HL-60 (cell line): ENCODE results near the gene CD320.
A peak's percentile ranks its signal among the peaks of the same experiment; 100 is the strongest.

Experiments
- DNase-seq, 2 experiments: peaks; one replicate each; pipeline ENCODE4 v3.0.0-alpha.2; 2010 to 2020; ENCODE audit warnings: low read depth in 1 of 2, low spot score in 1 of 2
- H3K27ac ChIP-seq: fragments of 250-450 bp; sonication (Bioruptor Pico); replicated peaks from 2 replicates; pipeline ENCODE4 v1.5.1; 2020; ENCODE audit warnings: mild to moderate bottlenecking, moderate library complexity
- H3K27me3 ChIP-seq: fragments of 250-450 bp; sonication (Bioruptor Pico); 2 replicates; pipeline ENCODE4 v1.5.1; 2021; ENCODE audit warnings: mild to moderate bottlenecking, moderate library complexity; ENCODE audit not compliant: insufficient read depth, poor library complexity, severe bottlenecking
- H3K4me3 ChIP-seq: replicated peaks from 2 replicates; pipeline ENCODE4 v1.5.1; 2011; ENCODE audit warnings: mild to moderate bottlenecking, control low read depth, low read length; ENCODE audit not compliant: insufficient read depth
- GABPA ChIP-seq: IDR thresholded peaks from 2 replicates; pipeline ENCODE4 v1.6.1; 2012; ENCODE audit warnings: low read depth
- POLR2AphosphoS5 ChIP-seq: IDR thresholded peaks from 2 replicates; pipeline ENCODE4 v1.6.1; 2012; ENCODE audit warnings: low read depth
- SPI1 ChIP-seq: IDR thresholded peaks from 2 replicates; pipeline ENCODE4 v1.6.1; 2012; ENCODE audit warnings: low read depth, mild to moderate bottlenecking, borderline replicate concordance
- TF ChIP-seq, protein P1 (sequence below): IDR thresholded peaks from one replicate; pipeline ENCODE4 v1.5.1; 2011; ENCODE audit warnings: low read length, control low read depth, inconsistent platforms; ENCODE audit not compliant: insufficient read depth
- TF ChIP-seq, protein P2 (sequence below): IDR thresholded peaks from 2 replicates; pipeline ENCODE4 v1.6.1; 2012; ENCODE audit warnings: low read depth; ENCODE audit not compliant: insufficient replicate concordance

CD320 gene

GRCh38 chr19:8325454-8325853, 17.3 kb upstream of the CD320 start:
- no peaks in the 10 kb centered on the region for H3K27me3 ChIP-seq
- DNase-seq = no peak
- TF ChIP-seq SPI1 = no peak
- no peak for TF ChIP-seq GABPA
- TF ChIP-seq POLR2AphosphoS5 = no peak
- TF ChIP-seq, protein P1, sequence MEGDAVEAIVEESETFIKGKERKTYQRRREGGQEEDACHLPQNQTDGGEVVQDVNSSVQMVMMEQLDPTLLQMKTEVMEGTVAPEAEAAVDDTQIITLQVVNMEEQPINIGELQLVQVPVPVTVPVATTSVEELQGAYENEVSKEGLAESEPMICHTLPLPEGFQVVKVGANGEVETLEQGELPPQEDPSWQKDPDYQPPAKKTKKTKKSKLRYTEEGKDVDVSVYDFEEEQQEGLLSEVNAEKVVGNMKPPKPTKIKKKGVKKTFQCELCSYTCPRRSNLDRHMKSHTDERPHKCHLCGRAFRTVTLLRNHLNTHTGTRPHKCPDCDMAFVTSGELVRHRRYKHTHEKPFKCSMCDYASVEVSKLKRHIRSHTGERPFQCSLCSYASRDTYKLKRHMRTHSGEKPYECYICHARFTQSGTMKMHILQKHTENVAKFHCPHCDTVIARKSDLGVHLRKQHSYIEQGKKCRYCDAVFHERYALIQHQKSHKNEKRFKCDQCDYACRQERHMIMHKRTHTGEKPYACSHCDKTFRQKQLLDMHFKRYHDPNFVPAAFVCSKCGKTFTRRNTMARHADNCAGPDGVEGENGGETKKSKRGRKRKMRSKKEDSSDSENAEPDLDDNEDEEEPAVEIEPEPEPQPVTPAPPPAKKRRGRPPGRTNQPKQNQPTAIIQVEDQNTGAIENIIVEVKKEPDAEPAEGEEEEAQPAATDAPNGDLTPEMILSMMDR = no peak
- TF ChIP-seq, protein P2, sequence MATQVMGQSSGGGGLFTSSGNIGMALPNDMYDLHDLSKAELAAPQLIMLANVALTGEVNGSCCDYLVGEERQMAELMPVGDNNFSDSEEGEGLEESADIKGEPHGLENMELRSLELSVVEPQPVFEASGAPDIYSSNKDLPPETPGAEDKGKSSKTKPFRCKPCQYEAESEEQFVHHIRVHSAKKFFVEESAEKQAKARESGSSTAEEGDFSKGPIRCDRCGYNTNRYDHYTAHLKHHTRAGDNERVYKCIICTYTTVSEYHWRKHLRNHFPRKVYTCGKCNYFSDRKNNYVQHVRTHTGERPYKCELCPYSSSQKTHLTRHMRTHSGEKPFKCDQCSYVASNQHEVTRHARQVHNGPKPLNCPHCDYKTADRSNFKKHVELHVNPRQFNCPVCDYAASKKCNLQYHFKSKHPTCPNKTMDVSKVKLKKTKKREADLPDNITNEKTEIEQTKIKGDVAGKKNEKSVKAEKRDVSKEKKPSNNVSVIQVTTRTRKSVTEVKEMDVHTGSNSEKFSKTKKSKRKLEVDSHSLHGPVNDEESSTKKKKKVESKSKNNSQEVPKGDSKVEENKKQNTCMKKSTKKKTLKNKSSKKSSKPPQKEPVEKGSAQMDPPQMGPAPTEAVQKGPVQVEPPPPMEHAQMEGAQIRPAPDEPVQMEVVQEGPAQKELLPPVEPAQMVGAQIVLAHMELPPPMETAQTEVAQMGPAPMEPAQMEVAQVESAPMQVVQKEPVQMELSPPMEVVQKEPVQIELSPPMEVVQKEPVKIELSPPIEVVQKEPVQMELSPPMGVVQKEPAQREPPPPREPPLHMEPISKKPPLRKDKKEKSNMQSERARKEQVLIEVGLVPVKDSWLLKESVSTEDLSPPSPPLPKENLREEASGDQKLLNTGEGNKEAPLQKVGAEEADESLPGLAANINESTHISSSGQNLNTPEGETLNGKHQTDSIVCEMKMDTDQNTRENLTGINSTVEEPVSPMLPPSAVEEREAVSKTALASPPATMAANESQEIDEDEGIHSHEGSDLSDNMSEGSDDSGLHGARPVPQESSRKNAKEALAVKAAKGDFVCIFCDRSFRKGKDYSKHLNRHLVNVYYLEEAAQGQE = no peak
- H3K27ac ChIP-seq = no peak overlapping the region
- no peak overlapping the region for H3K4me3 ChIP-seq

DNA sequence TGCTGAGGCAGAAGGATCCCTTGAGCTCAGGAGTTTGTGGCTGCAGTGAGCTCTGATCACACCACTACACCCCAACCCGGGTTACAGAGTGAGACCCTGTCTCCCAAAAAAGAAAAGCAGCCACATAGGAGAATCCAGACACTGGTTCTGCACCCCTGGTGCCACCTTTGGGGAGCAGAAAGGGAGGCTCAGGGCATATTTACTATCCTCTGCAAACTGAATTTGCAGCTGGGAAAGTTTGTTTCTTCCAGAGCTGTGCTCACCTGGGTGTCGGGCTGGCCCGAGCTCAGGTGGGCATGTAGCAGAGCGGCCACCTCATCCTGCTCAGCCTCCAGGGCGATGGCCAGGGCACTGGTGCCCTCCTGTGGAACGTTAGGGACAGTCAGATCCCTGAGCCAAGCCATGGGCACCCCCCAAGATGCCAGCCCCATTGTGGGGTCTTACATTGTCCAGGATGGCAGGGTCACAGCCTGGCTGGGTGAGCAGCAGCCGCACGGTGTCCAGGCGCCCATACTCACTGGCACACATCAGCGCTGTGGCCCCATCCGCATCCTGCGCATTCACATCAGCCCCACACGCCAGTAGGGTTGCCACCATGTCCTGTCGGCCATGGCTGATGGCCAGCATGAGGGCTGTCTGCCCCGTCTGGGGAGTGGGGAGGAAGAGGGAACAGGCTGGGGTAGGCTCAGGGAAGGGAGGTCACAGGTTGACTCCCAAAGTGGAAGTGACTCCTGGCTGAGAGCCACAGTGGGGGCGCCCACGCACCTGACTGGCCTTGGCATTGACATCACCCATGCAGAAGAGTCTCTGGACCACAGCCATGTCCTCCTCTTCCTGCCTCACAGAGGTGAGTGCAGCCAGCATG, 16.3 kb upstream of the CD320 start:
- H3K27me3 ChIP-seq = no peaks in the 10 kb centered on the region
- TF ChIP-seq, protein P2 = no peak
- TF ChIP-seq SPI1 (no peak), POLR2AphosphoS5 (peak; percentile 39)
- TF ChIP-seq, protein P1 = no peak
- H3K4me3 ChIP-seq = no peak overlapping the region
- no peak overlapping the region for H3K27ac ChIP-seq
- no peak for DNase-seq

DNA sequence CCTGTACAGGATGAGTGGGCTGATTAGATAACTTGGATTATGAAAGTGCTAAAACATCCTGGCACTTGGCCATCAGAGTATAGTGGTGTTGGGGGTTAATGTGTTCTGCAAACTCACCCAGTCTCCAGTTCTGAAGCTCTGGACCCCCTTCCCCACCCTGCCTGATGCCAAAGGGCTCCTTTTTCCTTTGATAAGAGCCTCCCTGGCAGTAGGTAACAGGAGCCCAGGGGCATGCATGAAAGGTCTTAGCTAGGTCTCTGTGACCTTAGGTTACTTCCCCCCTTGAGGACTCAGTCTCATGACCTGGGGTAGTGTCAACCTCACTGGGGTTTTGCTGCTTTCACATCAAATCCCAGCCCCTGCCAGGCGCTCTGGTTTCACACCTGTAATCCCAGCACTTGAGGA, 15.6 kb upstream of the CD320 start:
- no peak for TF ChIP-seq GABPA
- TF ChIP-seq POLR2AphosphoS5 = peak; percentile 70; the same call in 1 of the 2 replicates
- no peak overlapping the region for H3K27ac ChIP-seq
- H3K4me3 ChIP-seq = no peak overlapping the region
- DNase-seq = no peak
- H3K27me3 ChIP-seq = no peaks in the 10 kb centered on the region

DNA sequence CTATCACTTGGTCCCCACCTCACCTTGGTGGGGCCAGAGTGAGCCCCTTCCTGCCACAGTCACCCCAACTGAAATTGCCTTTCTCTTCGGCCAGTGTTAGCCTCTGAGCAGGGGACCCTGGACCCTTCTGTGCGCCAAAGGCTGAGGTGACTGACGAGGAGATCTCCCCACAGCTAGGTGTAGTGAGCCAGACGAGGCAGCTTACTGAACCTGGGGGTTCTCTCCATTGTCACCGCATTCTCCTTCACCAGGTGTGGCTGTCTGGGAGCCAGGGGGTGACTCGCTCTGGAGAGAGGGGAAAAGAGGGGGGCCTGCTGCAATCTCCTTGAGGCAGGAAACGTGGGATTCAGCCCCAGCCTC, 14.5 kb upstream of the CD320 start:
- Histone ChIP-seq H3K27me3 (no peaks in the 10 kb centered on the region), H3K4me3 (peak overlapping the region; percentile 99), H3K27ac (no peak overlapping the region)
- DNase-seq = no peak
- no peak for TF ChIP-seq SPI1
- TF ChIP-seq, protein P1 = no peak
- TF ChIP-seq, protein P2 = no peak
- no peak for TF ChIP-seq GABPA
- no peak; the same call in 1 of the 2 replicates for TF ChIP-seq POLR2AphosphoS5
